WERI-Rb-1 (cell line): ENCODE data around the gene SIK3.

Source experiments
- DNase-seq: peaks from one replicate; pipeline ENCODE4 v3.0.0-alpha.2; 2020
- H3K27ac ChIP-seq: fragments of 250-450 bp; sonication (Bioruptor Pico); 2 replicates; pipeline ENCODE4 v1.5.1; 2020; ENCODE audit warnings: mild to moderate bottlenecking, moderate library complexity
- H3K27me3 ChIP-seq: fragments of 250-450 bp; sonication (Bioruptor Pico); 2 replicates; pipeline ENCODE4 v1.5.1; 2021; ENCODE audit warnings: mild to moderate bottlenecking, low read depth, moderate library complexity; ENCODE audit not compliant: insufficient read depth, severe bottlenecking
- H3K36me3 ChIP-seq: fragments of 250-450 bp; sonication (Bioruptor Pico); 2 replicates; pipeline ENCODE4 v1.5.1; 2020; ENCODE audit warnings: mild to moderate bottlenecking, moderate library complexity
- H3K4me3 ChIP-seq: 2 replicates; pipeline ENCODE4 v1.5.1; 2011; ENCODE audit warnings: low read depth, mild to moderate bottlenecking, control low read depth, low read length
- H3K9me3 ChIP-seq: fragments of 250-450 bp; sonication (Bioruptor Pico); 2 replicates; pipeline ENCODE4 v1.5.1; 2021; ENCODE audit warnings: mild to moderate bottlenecking, moderate library complexity; ENCODE audit not compliant: severe bottlenecking
- CTCF ChIP-seq: IDR thresholded peaks from 2 replicates; pipeline ENCODE4 v1.5.1; 2011; ENCODE audit warnings: low read depth, mild to moderate bottlenecking, control low read depth, inconsistent platforms, low read length

Gene SIK3

GRCh38 chr11:116976941-116977570 lies 121.2 kb downstream of the SIK3 start:
- DNase-seq, result no peak
- Histone ChIP-seq H3K9me3 (no peaks in the 10 kb centered on the region), H3K27ac (no peak overlapping the region), H3K4me3 (no peak overlapping the region), H3K27me3 (no peaks in the 10 kb centered on the region), H3K36me3 (no peaks in the 10 kb centered on the region)
- TF ChIP-seq CTCF, result no peak

DNA sequence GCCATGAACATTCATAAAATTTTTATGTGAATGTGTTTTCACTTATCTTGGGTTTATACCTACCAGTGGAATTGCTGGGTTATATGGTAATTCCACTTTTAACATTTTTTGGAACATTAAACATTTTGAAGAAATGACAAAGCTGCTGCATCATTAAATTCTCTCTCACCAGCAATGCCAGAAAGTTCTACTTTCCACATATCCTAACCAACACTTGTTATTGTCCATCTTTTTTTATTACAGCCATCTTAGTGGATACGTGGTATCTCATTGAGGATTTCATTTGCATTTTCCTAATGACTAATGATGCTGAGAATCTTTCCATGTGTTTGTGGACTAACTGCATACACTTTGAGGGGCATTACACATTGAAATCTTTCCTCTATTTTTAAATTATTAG lies 122.6 kb downstream of the SIK3 start:
- H3K4me3 ChIP-seq, result no peak overlapping the region
- no peak for TF ChIP-seq CTCF
- no peak overlapping the region for H3K27ac ChIP-seq
- H3K27me3 ChIP-seq, result no peaks in the 10 kb centered on the region
- H3K9me3 ChIP-seq, result no peaks in the 10 kb centered on the region
- H3K36me3 ChIP-seq, result no peaks in the 10 kb centered on the region
- no peak for DNase-seq

- Histone ChIP-seq H3K36me3 (no peaks in the 10 kb centered on the region), H3K27me3 (no peaks in the 10 kb centered on the region), H3K27ac (no peak overlapping the region), H3K4me3 (no peak overlapping the region), H3K9me3 (no peaks in the 10 kb centered on the region)
- DNase-seq, result no peak
- TF ChIP-seq CTCF, result no peak
These were observed 125.0 kb downstream of the SIK3 start for GRCh38 chr11:116973270-116973669.

- Histone ChIP-seq H3K27me3 (no peaks in the 10 kb centered on the region), H3K36me3 (no peaks in the 10 kb centered on the region), H3K27ac (no peak overlapping the region), H3K4me3 (no peak overlapping the region), H3K9me3 (no peaks in the 10 kb centered on the region)
- TF ChIP-seq CTCF, result no peak
- DNase-seq, result no peak
These were observed 125.5 kb downstream of the SIK3 start for GRCh38 chr11:116972691-116973090.

- no peak overlapping the region for H3K4me3 ChIP-seq
- no peak for TF ChIP-seq CTCF
- no peak for DNase-seq
- no peak overlapping the region for H3K27ac ChIP-seq
- no peaks in the 10 kb centered on the region for H3K27me3 ChIP-seq
- H3K9me3 ChIP-seq, result no peaks in the 10 kb centered on the region
- no peaks in the 10 kb centered on the region for H3K36me3 ChIP-seq
These were observed 127.5 kb downstream of the SIK3 start for GRCh38 chr11:116970485-116971292.
